CD4-positive, alpha-beta T cell treated with Interleukin-17A for 1 hour (primary cell): ENCODE measurements around the gene RASAL1.

Experiments
- DNase-seq: peaks from one replicate; pipeline ENCODE4 v3.0.0-alpha.2; 2020

Gene RASAL1

DNA sequence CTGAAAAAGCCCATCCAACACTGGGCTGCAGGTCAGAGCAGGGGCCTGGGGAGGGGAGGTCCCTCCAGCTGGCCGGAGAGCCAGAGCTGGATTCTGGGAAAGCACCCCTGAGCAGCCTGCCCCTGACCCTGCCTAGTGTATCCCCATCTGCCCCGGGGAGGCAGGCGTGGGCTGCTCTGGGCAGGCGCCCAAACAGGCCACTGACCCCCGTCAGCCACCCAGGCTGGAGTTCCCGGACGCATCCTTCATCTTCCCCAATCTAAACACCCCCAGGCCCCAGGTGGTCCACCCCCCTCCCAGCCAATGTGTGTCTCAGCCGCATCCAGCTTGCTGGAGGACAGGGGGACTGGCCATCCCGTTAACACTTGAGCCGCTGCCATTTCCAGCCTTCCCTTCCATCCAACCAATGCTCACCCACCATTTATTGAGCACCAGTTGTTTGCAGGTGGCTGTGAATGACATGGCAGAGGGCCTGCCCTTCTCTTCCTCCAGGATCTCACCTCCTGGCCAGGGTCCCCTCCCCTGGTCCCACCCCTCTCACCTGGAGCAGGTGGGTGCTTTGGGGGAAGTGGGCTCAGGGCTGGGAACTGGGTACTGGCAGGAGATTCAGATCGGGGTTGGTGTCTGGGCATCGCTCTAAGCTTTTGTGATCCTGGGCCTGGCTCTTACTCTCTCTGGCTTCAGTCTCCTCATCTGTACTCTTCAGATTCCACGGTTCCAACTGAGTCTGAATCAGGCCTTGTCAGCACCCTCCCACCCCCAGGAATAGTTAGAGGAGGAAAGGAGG is 79.8 kb downstream of the RASAL1 start:
- no peak for DNase-seq

DNA sequence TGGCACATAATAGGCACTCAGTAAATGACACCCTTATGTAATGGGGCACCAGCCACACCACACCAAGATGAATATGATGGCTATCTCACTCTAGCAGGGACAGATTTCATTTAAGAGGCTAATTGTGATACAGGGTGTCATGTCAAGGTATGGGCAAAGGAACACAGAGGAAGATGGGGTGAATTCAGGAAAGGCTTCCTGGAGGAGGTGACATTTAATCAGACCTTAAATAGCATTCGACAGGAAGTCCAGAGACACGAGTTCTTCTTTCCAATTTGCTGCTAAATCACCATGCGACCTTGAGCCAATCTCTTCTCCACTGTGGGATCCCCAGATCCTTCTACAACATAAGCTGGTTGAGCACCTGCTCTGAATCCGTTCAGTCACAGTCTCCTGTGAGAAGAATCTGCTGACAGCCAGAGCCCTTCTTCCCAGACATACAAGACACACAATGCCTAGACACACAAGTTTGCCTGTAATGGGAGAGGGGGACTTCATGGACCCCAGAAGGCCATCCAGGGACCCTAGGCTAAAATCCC is 80.5 kb downstream of the RASAL1 start:
- DNase-seq, result no peak

DNA sequence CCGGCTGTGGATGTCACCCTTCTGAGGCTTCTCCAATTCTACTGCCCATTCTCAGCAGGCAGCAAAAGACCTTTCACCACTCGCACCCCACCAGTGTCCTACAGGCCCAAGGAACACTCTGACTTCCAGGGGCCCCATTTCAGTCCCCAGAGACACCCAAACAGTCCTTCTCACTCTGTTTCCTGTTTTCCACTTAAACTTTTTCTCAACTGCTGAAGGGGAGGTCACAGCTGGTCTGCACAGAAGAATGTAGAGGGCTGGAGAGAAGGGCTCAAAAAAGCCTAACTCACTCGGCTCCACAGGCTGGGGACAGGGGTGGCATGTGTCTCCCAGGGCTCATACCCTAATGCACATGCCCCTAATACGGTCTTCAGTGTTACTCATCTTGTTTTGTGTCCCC is 83.2 kb downstream of the RASAL1 start:
- no peak for DNase-seq

DNA sequence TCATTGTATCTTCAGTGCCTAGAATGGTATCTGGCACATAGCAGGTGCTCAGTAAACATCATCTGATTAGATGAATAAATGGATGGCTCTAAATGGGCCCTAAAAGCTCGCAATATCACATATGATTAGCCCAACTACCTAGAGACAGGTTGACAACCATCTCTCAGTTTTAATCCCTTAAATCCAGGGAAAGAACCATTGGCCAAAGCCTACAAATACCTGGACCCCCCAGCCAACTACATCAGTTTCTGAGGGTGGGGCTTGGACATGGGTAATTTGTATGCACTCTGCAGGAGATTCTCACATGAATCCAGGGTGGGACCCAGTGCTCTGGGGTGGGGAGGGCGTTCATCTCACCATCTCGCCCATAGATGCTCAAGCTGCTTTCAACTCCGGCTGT is 83.8 kb downstream of the RASAL1 start:
- no peak for DNase-seq

DNA sequence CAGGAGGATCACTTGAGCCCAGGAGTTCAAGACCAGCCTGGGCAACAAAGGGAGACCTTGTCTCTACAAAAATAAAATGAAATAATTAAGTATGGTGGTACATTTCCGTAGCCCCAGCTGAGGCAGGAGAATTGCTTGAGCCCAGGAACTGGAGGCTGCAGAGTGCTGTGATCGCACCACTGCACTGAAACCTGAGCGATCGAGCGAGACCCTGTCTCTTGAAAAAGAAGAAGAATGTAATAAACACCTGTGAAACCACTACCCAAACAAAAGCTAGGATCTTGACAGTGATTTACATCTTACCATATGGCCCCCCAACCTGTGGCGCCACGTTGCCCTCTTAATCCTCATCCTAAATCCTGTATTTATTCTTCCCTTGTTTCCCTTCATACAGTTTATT is 84.8 kb downstream of the RASAL1 start:
- DNase-seq, result no peak

DNA sequence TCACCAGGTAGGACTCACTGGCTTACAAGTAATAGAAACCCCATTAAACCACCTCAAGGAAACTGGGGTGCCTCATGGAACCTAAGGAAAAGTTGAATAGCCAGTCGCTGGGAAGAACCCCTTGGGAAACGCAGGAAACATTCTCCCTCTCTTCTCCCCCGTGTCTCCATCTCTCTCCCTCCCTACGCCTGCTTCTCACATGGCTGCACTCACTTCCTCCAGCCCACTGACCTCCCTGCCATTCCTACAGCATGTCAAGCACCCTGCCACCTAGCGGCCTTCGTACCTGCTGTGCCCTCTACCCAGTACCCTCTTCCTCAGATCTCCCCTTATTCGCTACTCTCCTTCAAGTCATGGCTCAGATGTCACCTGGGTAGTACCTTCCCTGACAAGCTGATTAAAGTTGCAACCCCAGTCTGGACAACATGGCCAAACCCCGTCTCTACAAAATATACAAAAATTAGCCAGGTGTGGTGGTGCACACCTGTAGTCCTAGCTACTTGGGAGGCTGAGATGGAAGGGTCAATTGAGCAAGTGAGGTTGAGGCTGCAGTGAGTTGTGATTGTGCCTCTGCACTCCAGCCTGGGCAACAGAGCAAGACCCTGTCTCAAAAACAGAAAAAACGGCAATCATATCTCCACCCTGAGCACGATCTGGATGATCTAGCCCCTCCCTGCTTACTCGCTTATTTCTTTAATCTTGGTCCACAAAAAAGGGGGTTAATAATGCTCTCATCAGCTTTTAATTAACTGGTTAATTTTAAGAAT is 85.4 kb downstream of the RASAL1 start:
- DNase-seq, result no peak
